GM21717 (cell line): Measurements from ENCODE around the gene DMAC2L.
"Not testable (repeated sequence)": the region's sequence is repeated elsewhere in the genome, so short reads cannot be mapped to it uniquely, and the experiment has no call there.

Experiments
- ATAC-seq: cut with Tn5 transposase; IDR thresholded peaks from one replicate; pipeline ENCODE4 v1.9.1; 2021; ENCODE audit warnings: mild to moderate bottlenecking, moderate library complexity; ENCODE audit not compliant: unreplicated experiment

The DMAC2L gene

GRCh38 chr14:50311972-50312733 lies at the start of gene DMAC2L, which contains the start of gene L2HGDH:
TSS of gene DMAC2L (plus strand) at chr14:50312324. CDS start at chr14:50321488, 9,164 bp downstream.
TSS of gene L2HGDH (minus strand) at chr14:50312229. CDS start at chr14:50312150, 79 bp downstream.
- peak; percentile 93 for ATAC-seq

- ATAC-seq: no peak
These were observed 49.3 kb upstream of the DMAC2L start for GRCh38 chr14:50262865-50263264.

- no peak for ATAC-seq
These were observed 48.8 kb upstream of the DMAC2L start for GRCh38 chr14:50263321-50263720.

- no peak for ATAC-seq
These were observed 47.1 kb upstream of the DMAC2L start for GRCh38 chr14:50265029-50265428.

- no peak for ATAC-seq
These were observed 41.2 kb upstream of the DMAC2L start for GRCh38 chr14:50270932-50271331.

GRCh38 chr14:50272498-50272897 lies 39.6 kb upstream of the DMAC2L start:
- ATAC-seq: no peak

- no peak for ATAC-seq
These were observed 26.3 kb upstream of the DMAC2L start for GRCh38 chr14:50285861-50286260.

GRCh38 chr14:50288146-50288545 lies 24.0 kb upstream of the DMAC2L start:
- ATAC-seq: no peak

- no peak for ATAC-seq
These were observed 21.8 kb upstream of the DMAC2L start for GRCh38 chr14:50290306-50290705.

GRCh38 chr14:50299585-50299984 lies 12.5 kb upstream of the DMAC2L start:
- ATAC-seq: no peak

- no peak for ATAC-seq
These were observed 10.2 kb upstream of the DMAC2L start for GRCh38 chr14:50301914-50302313.

GRCh38 chr14:50303744-50304471 lies 8.2 kb upstream of the DMAC2L start:
- no peak for ATAC-seq

- no peak for ATAC-seq
These were observed 3.7 kb upstream of the DMAC2L start for GRCh38 chr14:50308363-50308915.

- ATAC-seq: no peak
These were observed 1.7 kb upstream of the DMAC2L start for GRCh38 chr14:50310445-50310844.

GRCh38 chr14:50311337-50311971 lies 670 bp upstream of the DMAC2L start:
- ATAC-seq: no peak

- ATAC-seq: peak; percentile 25
These were observed 570 bp downstream of the DMAC2L start for GRCh38 chr14:50312734-50313054.

- ATAC-seq: not testable (repeated sequence)
These were observed 2.0 kb downstream of the DMAC2L start for GRCh38 chr14:50314098-50314497.

- no peak for ATAC-seq
These were observed 6.0 kb downstream of the DMAC2L start for GRCh38 chr14:50318031-50318626.

- ATAC-seq: no peak
These were observed 7.2 kb downstream of the DMAC2L start for GRCh38 chr14:50319293-50319692.

GRCh38 chr14:50319721-50320120 lies 7.6 kb downstream of the DMAC2L start:
- ATAC-seq: no peak

GRCh38 chr14:50320283-50320682 lies 8.2 kb downstream of the DMAC2L start:
- ATAC-seq: peak; percentile 43
